NCI-H2029 (cell line): ENCODE results near the gene CACNA1C.

ENCODE experiments used
- DNase-seq: peaks from one replicate; lab custom pipeline; 2025; lab: John Stamatoyannopoulos, UW

The CACNA1C gene

DNA sequence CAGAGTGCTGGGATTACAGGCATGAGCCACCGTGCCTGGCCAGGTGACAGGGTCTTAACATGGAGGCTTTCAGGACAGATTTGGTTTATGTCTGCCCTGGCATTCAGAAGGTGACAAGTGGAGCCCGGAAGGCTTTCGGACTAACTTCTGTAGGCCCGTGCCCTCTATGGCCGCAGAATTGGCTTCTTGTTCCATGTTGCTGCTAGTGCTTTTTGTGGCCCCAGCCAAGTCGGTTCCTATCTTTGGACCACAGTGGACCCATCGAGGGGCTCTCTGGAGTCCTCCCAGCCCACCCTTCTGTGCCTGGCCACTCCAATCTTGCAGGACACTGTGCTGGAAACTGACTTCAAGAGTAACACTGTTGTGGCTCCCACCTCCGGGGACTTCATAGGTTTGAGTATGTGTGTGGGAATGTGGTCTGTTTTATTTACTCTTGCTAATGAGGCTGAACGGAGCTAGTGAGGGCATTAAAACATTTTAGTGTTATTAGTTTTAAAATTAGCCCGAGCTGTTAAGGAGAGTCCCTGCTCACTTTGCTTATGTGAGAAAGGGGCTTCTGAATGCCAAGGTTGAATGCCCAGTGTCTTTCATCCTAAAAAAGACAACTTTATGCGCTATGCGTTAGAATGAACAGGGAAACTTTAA, 245.9 kb downstream of the CACNA1C start:
- no peak for DNase-seq

DNA sequence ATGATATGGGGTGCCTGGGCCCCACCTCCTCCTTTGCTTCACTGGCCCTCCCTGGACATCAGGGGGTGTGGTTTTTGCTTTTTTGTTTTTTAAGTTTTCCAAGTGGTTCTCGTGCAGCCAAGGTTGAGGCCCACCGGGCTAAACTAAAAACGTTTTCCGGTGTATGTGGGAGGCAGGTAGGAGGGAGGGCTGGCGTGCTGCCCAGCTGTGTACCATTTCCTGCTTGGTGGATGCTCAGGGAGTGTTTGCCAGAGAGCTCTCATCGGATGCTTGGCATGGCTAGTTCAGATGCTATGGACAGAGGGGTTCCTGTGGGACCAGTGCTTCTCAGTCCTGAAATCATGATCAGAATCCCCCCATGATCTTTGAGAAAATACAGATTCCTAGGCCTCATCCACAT, 246.4 kb downstream of the CACNA1C start:
- peak; percentile 70 for DNase-seq

DNA sequence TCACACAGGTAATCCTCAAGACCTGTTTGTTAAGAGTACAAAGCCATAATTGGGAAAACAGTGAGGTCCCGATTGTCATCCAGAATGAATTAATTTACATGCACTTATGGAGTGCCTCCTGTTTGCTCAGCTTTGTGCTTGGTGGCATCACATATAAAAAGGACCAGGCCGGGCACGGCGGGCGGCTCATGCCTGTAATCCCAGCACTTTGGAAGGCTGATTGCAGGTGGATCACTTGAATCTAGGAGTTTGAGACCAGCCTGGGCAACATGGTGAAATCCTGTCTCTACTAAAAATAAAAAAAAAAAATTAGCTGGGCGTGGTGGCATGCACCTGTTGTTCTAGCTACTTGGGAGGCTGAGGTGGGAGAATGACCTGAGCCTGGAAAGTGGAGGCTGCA, 247.4 kb downstream of the CACNA1C start:
- no peak for DNase-seq

DNA sequence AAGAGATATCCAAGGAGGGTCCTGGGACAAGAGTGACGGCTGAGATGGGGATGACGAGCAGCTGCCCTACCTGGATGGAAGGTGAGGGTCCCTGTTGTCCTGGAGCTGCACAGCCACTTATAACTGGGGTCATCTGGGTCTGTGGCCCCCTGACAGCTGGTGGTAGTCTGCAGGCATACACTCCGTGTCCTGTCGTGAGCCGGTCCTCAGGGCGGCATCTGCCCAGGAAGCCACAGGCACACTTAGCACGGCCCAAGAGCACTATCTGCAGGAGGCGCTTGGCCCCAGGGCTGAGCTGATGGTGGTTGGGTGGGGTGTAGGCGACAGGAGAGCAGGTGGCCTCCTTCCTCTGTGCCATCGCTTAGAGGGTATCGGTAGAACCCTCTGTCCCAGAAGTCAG, 248.1 kb downstream of the CACNA1C start:
- DNase-seq: no peak

DNA sequence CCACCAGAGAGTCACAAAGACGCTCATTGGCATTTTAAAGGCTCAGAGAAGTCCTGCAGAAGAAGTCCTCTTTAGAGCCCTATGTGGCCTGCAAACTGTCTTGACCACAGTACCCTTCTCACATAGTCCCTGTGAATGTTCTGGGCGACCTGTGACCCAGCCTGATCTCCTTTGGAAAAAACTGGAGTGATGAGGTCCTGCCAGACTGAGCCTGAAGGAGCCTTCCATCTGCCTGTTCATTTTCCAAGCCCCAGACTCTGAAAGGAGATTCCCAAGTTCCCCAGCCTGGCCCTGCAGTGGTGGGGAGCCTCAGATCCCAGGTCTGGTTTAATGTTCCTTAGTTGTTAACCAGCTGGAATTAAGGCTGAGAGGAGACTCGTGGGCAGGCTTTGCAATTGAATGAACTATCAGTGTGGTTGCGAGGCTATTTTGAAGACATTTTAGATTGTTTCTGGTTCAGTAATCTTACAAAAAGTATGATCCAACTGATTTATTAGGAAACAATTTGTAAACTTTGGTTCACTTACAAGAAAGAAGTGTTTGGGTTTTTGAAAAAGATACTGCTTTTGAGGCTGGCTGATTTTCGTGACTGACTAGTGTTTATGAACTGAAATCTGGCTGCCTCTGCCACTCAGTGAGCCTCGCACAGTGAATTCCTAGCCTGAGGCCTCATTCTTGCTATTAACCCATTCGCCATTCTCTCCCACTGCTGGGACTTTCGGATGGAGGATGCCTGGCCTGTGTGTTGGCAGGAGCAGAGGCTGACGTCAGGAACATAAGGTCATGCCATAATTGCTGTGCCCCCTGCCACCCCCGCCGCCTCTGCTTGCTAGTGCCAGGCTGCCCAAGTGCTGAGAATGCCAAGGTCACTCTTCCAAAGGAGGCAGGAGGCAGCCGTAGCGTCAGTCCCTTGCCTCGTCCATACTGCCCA, 249.0 kb downstream of the CACNA1C start:
- DNase-seq: no peak

DNA sequence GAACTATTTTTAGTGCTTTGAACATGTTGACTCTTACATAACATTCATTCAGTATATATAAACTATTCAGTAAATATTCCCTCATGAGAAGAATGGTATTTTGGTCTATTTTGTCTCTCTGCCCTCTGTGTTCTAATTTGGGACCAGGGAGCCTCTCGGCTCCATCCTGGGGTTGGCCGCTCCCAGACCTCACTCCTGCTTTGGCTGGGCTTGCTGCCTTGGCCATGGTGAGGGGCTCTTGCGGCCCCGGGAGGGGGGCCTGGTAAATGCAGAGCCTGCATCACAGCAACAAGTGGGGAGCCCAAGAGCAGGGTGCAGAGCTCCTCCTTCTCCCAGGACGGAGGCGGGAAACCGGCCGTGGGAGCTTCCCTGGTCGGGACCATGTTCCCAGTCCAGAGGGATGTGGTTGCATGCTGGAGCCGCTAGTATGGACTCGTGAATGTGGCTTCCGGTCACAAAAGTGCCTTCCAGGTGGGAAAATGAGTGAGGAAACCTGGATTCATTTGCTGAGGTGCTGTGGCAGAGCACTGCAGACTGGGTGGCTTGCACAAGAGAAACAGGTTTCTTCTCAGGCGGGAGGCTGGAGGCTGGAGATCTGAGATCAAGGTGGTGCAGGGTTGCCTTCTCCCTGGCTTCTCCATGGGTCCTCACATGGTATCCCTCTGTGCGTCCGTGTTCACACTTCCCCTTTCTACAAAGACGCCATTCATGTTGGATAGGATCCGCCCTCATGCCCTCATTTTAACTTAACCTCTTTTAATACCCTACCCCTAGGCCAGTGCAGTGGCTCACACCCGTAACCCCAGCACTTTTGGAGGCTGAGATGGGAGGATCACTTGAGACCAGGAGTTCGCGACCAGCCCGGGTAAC, 250.2 kb downstream of the CACNA1C start:
- no peak for DNase-seq

DNA sequence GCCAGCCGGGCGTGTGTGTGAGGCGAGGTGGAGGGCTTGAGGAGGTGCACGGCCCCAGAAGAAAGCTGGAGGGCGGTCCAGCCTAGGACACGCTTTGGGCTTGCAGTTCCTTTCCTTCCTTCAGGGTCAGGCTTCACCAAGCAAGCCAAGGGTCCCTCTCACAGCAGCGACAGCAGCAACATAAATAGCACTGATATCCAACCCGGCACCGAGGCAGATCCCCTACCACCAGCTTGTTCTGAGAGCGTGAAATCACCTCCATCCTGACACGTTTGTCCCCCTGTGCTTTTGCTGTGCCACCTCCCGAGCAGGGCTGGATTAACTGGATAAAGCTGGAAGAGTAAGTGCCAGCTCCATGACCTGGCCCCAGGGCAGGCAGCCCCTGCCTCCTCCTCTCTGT, 251.4 kb downstream of the CACNA1C start:
- no peak for DNase-seq

DNA sequence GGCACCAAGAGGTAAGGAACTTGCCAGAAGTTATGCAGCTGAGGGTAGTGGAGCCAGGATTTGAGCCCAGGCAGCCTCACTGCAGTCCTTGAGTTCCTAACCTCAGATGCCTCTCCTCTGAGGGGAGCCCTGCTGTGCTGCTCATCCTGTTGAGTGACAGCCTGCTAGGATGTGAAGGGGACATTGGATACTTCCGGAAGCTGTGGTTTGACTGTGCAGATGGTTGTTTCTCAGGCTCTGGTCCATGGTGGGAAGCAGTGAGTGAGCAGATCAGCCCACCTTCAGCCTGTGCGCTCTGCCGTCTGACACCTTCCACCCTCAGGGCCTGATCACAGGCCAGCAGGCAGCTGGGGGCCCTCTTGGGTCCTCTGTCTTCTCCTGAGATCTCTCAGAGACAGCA, 253.2 kb downstream of the CACNA1C start:
- DNase-seq: no peak

DNA sequence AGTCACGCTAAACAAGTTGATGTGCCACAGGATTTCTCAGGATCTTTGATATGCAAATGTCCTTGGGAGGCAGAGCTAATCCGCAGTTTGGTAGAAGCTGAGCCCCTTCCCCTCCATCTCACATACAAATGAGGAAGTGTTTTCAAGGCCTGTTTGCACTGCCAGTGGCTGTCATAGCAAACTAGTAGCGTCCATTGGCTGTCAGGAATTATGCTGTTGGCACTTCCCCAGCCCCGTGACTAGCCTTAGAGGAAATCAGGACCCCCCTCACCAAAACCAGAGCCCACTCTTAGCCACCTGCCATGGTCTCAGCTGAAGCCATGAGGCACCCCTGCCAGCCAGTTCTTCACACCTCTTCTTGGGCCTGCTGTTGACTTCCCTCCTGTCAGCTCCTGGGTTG, 253.9 kb downstream of the CACNA1C start:
- no peak for DNase-seq

DNA sequence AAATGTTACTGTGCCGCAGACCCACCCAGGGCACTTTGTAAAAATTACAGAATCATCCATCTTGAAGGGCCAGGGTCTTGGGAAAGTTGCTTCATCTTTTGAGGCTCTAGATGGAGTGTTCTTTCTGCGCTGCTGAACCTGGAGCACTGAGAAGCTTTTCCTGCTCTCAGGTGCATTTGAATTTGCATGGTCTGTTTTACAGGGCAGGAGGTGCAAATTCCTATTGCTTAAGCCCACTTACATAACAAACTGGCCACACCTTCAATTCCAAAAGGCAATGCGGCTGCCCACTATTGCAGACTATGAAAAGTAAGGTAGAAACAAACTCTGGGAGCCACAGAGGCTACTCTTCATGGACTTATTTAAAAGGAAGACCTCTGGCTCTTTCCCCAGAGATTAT, 254.8 kb downstream of the CACNA1C start:
- no peak for DNase-seq

DNA sequence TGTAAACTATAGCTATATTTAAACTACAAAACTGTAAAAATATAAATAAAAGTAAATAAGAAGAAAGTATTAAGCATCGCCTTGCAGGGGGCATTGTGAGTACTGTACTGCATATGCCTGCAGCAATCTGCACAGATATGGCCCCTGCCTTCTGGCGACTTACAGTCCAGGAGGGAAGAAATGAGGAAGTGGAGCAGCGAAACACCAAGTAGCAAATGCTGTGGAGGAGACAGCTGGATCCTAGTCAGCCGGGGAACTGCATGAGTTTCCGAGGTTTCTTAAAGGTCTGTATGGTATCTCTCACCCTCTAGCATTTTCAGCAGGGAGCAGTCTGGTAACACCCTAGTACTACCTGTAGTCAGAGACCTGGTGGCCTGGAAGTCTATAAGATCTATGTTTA, 256.9 kb downstream of the CACNA1C start:
- DNase-seq: no peak

DNA sequence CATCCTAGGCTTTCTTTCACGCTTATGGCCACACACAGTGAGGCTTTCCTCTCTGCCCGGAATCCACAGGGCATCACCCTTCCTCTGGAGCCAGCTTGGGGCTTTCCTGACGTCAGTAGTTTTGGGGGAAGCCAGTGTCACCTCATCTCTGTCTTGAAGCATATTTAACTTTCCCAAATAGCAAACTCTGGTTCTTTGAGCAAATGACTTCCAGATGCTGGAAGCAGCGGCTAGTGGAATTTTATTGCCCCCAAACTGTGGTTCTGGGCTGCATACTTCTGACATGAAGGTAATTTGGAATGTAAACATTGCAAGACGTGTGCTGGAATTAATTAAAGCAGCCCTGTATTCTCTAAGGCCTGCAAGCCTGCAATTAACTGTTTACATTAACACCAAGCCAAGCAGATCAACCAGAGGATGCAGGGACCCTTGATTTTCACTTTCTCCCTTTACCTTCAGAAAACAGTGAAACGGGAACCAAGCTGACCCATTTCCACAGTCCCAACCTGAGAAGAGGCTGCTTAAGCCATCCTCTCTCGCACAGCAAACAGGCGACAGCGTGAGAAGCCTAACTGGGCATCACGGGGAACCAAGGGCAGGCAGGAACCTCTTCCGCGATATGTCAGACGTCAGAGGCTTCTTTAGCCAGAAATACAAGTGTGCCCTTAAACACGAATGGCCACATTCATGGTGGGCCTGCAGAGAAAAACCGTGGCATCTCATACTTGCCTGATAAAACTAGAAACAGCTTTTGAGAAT, 258.4 kb downstream of the CACNA1C start:
- no peak for DNase-seq

DNA sequence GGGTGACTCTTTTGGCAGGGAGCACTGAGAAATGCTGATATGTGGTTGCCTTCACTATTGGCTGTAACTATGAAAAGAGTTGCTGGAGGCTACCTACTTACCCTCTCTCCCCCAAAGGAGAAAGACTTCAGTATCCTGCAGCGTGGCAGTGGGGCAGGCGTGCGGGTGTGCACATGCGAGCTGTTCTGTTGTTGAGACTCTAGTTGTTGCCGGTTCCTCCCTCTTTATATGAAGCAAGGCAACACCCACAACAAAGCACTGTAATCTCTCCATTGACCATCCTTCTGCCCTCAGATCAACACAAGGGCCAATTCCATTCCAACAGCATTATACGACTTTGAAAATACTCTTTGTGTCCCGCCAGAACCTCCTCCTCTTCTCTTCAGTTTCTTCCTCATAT, 259.4 kb downstream of the CACNA1C start:
- DNase-seq: no peak

DNA sequence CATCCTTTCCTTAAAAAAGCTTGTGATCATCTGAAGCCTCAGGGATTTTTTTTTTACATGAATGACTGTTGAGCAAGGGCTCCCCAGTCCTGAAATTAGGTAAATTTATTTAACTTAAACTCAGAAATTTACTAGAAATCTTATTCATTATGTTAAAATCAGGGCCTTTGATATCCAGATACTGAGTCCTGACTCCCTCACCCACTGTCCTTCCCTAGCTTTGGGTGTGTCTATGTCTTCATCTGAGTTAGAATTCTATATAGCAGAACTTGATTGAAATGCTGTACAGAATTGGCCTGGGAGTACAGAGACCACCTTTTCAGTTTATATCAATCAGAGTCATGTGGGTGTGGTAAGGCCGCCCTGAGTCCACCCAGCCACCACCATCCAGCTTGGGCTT, 260.0 kb downstream of the CACNA1C start:
- no peak for DNase-seq

DNA sequence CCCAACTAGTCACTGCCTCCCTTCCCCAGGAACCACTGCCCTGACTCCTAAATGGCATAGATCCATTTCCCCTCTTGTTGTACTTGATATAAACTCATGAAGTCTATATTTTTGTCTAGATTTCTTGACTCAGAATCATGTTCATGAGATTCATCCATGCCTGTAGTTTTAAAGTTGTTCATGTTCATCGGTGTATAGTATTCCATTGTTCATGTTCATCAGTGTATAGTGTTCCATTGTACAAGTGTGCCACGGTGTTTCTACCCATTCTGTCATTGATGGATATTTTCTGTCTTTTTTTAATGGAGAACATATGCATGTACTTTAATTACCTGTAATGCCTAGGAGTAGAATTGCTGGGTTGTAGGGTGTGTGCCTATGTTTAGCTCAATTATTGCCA, 261.7 kb downstream of the CACNA1C start:
- DNase-seq: no peak

DNA sequence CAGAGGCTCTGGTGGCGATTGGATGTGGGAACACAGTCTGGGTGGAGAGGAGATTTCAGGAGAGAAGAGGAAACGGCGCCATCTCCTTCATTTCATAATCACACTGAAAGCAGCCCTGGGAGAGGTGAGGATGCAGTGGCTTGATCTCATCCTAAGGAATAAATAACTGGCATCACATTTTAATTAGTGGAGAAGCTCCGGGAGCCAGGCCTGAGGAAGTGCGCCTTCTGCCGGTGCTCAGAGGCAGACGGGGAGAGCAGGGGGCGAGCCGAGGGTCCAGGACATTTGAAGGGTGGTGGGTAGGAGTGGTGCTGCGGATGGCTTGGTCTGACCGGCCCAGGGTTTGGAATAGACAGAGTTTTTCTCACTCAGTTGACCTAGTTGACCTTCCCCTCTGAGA, 265.0 kb downstream of the CACNA1C start:
- no peak for DNase-seq

DNA sequence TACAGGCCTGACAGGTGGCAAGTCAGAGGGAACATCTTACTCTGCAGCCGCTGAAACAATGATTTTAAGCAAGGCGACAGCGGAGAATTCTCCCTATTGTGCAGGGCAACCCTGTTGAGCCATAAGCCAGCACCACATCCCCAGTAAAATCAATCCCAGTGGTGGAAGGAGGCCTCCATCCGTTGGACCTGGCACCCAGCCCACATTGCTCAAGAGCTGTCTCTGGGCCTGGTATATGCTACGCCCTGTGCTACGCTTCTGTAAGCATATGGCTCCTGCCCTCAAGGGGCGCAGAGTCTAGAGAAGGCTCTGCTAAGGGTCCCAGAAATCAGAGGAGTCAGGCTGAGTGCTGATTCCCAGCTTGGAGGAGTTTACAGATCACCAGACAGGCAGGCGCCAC, 265.5 kb downstream of the CACNA1C start:
- DNase-seq: no peak

DNA sequence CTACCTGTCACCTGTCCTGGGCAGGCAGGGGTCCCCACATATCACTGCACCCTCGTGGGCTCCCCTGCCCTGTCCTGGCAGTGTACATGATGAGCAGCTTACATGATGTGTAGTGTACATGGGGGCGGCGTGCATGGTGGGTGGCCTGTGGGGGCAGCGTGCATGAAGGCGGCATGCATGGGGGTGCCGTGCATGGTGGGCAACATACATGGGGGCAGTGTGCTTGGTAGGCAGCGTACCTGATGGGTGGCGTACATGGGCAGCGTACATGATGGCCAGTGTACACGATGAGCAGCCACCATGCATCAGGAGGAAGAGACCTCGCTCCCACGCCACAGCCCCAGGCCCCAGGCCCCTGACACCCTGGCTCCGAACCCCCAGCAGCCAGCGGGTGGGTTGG, 266.3 kb downstream of the CACNA1C start:
- DNase-seq: no peak

DNA sequence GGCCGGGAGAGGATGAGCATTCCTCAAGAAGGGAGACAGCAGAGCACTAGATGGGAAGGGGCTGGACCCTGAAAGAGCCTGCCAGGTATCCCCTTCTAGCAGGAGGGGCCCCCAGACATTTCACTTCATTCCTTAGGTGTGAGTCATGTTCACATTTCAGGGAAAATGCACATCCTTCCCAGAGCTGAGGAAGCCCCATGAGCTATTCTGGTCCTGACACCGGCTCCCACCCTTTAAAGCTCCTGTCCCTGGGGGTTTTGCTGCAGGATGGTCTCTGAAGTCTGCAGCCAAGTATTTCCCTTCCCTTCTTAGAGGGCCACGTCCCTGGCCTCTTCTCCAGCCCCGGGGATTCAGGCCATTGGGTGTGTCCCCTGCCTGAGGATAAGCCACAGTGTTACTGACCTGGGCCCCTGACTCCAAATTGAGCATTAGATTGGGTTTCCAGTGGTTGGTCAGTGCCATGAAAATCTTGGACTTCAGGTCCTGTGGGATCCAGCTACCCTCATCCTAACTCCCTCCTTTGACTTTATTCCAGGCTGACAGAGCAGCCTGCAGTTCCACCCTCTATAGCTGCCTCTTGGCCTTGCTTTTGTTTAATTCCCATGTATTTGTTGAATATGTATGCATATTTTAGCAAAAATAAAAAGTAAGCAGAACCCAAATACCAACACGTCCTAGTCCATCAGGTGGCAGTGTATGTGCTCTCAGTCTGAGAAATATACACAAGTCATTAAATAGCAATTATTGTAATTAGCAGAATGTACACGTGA, 267.1 kb downstream of the CACNA1C start:
- DNase-seq: no peak

DNA sequence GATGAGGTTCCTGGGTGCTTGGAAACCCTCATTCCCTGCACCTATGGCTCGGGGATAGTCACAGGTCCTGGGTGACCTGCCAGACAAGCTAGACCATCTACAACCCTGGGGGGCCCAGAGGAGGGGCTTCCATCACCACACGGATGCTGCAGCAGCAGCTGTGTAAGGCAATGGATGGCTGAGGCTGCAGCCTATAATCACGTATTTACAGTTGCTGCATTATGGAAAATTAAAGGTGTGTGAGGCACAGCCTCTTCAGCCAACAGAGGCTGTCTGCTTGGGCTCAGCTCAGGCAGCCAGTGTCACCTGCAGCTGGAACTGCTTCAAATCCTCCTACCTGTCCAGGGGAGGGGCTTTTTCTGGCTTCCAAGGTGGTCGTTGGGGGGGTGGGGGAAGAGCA, 268.1 kb downstream of the CACNA1C start:
- no peak for DNase-seq

DNA sequence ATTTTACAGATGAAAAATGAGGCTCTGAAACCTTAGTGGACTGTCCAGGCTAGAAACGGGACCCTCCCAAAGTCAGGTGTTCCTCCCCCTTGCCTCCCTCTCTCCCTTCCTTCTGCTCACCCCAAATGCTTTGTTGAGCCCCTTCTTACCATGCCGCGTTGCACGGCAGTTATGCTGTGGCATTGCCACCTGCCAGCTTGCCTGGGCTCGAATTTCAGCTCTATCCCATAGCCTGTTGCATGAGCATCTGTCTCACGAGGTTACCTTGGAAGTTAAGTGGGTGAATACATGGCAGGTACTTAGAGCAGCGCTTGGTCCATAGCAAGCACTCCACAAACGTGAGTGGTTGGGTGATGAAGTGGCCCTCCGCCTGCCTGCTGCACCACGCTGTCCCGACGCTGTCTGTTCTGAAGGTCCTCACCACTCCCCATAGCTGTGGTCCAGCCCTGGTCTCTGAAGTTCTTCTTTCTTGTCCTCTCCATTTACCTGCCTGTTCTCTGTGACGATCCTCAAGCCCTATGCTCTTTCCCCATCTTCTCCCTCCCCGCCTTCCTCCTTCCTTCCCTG, 269.9 kb downstream of the CACNA1C start:
- peak; percentile 98 for DNase-seq
